Keratinocyte (primary cell): ENCODE results near the gene FAM13C. TPM values are rescaled to one million over a fixed set of nuclear protein-coding genes. Genes with fewer than 3 reads are reported as not detected.

Source experiments
- DNase-seq: peaks from one replicate; pipeline ENCODE4 v3.0.0-alpha.2; 2011; ENCODE audit warnings: low read depth, missing footprints, low spot score
- FAIRE-seq: peaks from 2 replicates; lab custom pipeline; 2011; peaks lifted over from hg19 to GRCh38; lab: Jason Lieb, UNC
- H2AFZ ChIP-seq: 2 replicates; pipeline ENCODE4 v1.6.0; 2012; ENCODE audit warnings: low read length, control low read depth, inconsistent platforms; ENCODE audit not compliant: control insufficient read depth
- H3K27ac ChIP-seq: 2 replicates; pipeline ENCODE4 v1.5.1; 2011; ENCODE audit warnings: low read length; ENCODE audit not compliant: control insufficient read depth, insufficient read depth
- H3K27me3 ChIP-seq: 3 replicates; pipeline ENCODE4 v1.6.0; 2011; ENCODE audit warnings: low read length; ENCODE audit not compliant: control insufficient read depth, insufficient read depth; ENCODE audit errors: extremely low read depth
- H3K36me3 ChIP-seq, 2 experiments: 2 replicates in 1 of 2; 3 replicates in 1 of 2; pipeline ENCODE4 v1.5.1; 2011; ENCODE audit warnings: low read length in 2 of 2, mild to moderate bottlenecking in 1 of 2; ENCODE audit not compliant: control insufficient read depth in 2 of 2, insufficient read depth in 2 of 2; ENCODE audit errors: extremely low read depth in 1 of 2
- H3K4me1 ChIP-seq: 3 replicates; pipeline ENCODE4 v1.5.1; 2011; ENCODE audit warnings: low read length; ENCODE audit not compliant: control insufficient read depth, insufficient read depth; ENCODE audit errors: extremely low read depth
- H3K4me2 ChIP-seq: 3 replicates; pipeline ENCODE4 v1.6.0; 2011; ENCODE audit warnings: low read depth, low read length; ENCODE audit not compliant: control insufficient read depth, insufficient read depth; ENCODE audit errors: extremely low read depth
- H3K4me3 ChIP-seq, 3 experiments: fragments of 200-600 bp in 1 of 3; sonication (generic) in 1 of 3; 2 replicates in 2 of 3; 3 replicates in 1 of 3; pipeline ENCODE4 v1.5.1; 2011 to 2016; ENCODE audit warnings: low read length in 3 of 3, mild to moderate bottlenecking in 3 of 3, control low read depth in 2 of 3, inconsistent platforms in 1 of 3, low read depth in 1 of 3, mixed read lengths in 1 of 3, mixed run types in 1 of 3, moderate library complexity in 1 of 3; ENCODE audit not compliant: control insufficient read depth in 2 of 3, insufficient read depth in 2 of 3; ENCODE audit errors: extremely low read depth in 1 of 3
- H3K79me2 ChIP-seq: 2 replicates; pipeline ENCODE4 v1.6.0; 2012; ENCODE audit warnings: low read length; ENCODE audit not compliant: control insufficient read depth, insufficient read depth
- H3K9ac ChIP-seq: 3 replicates; pipeline ENCODE4 v1.6.0; 2011; ENCODE audit warnings: low read length; ENCODE audit not compliant: control insufficient read depth, insufficient read depth; ENCODE audit errors: extremely low read depth
- H3K9me1 ChIP-seq: 3 replicates; pipeline ENCODE4 v1.6.0; 2011; ENCODE audit warnings: low read length; ENCODE audit not compliant: control insufficient read depth, insufficient read depth; ENCODE audit errors: extremely low read depth
- H3K9me3 ChIP-seq: 2 replicates; pipeline ENCODE4 v1.5.1; 2012; ENCODE audit warnings: low read depth, low read length; ENCODE audit not compliant: control insufficient read depth
- H4K20me1 ChIP-seq: 3 replicates; pipeline ENCODE4 v1.6.0; 2011; ENCODE audit warnings: low read length; ENCODE audit not compliant: control insufficient read depth, insufficient read depth; ENCODE audit errors: extremely low read depth
- EZH2 ChIP-seq: IDR thresholded peaks from one replicate; pipeline ENCODE4 v1.6.1; 2012; ENCODE audit warnings: inconsistent platforms, mild to moderate bottlenecking, low read length, moderate library complexity
- dilution Hi-C: fragments of 300-500 bp; cut with MboI; formaldehyde crosslinking; loops from one replicate; pipeline ENCODE4 v1.7.0; 2020; ENCODE audit warnings: low sequenced_read_pairs; ENCODE audit not compliant: extremely low pct_ligation_motif_present
- polyA plus RNA-seq, 5 experiments: library from polyadenylated mRNA; depleted of rRNA in 3 of 5; stranded (reverse) in 3 of 5; stranded (forward) in 1 of 5; unstranded in 1 of 5; fragments of >200 nt; gene quantifications; 1 replicate in 1 of 5; 2 replicates in 3 of 5; 3 replicates in 1 of 5; pipeline versions ENCODE4 v1.2.1 to v1.2.3, GENCODE V29; 2011 to 2012; ENCODE audit warnings: missing spikeins in 2 of 5, low read depth in 1 of 5, low replicate concordance in 1 of 5
- TF ChIP-seq, protein P1 (sequence below), 3 experiments: IDR thresholded peaks in 1 of 3; conservative IDR thresholded peaks in 1 of 3; optimal IDR thresholded peaks in 1 of 3; 2 replicates in 2 of 3; 3 replicates in 1 of 3; pipeline versions ENCODE3 to v1.5.1; 2011; ENCODE audit warnings: low read length in 3 of 3, mild to moderate bottlenecking in 3 of 3, moderate library complexity in 2 of 3, control low read depth in 1 of 3, inconsistent platforms in 1 of 3; ENCODE audit not compliant: insufficient read depth in 2 of 3; ENCODE audit errors: extremely low read depth in 1 of 3

FAM13C gene
- polyA plus RNA-seq, 1 donor (not counting 4 experiments of a cell fraction or from before 2014, with no cell fraction given), result 0.58 TPM

- Histone ChIP-seq H3K9me3 (no peaks in the 10 kb centered on the region), H4K20me1 (no peaks in the 10 kb centered on the region), H3K79me2 (no peaks in the 10 kb centered on the region), H3K36me3 (no peaks in the 10 kb centered on the region), H3K9me1 (no peaks in the 10 kb centered on the region), H3K4me2 (no peak overlapping the region), H3K4me3 (no peak overlapping the region), H3K4me1 (no peaks in the 10 kb centered on the region), H3K27me3 (no peaks in the 10 kb centered on the region), H2AFZ (no peak overlapping the region), H3K9ac (no peak overlapping the region), H3K27ac (no peak overlapping the region)
- TF ChIP-seq, protein P1, sequence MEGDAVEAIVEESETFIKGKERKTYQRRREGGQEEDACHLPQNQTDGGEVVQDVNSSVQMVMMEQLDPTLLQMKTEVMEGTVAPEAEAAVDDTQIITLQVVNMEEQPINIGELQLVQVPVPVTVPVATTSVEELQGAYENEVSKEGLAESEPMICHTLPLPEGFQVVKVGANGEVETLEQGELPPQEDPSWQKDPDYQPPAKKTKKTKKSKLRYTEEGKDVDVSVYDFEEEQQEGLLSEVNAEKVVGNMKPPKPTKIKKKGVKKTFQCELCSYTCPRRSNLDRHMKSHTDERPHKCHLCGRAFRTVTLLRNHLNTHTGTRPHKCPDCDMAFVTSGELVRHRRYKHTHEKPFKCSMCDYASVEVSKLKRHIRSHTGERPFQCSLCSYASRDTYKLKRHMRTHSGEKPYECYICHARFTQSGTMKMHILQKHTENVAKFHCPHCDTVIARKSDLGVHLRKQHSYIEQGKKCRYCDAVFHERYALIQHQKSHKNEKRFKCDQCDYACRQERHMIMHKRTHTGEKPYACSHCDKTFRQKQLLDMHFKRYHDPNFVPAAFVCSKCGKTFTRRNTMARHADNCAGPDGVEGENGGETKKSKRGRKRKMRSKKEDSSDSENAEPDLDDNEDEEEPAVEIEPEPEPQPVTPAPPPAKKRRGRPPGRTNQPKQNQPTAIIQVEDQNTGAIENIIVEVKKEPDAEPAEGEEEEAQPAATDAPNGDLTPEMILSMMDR (optimal IDR thresholded peaks at IDR 0.05 in 1 of 3, IDR thresholded peaks at IDR 0.05 in 1 of 3, conservative IDR thresholded peaks at IDR 0.05 in 1 of 3; ENCODE audit: extremely low read depth in 1 of 3, insufficient read depth in 2 of 3, low read length in 3 of 3), result no peak
- TF ChIP-seq EZH2, result no peak
- FAIRE-seq, result no peak
- dilution Hi-C loops, result loop anchor here (25.0 kb wide), 1 partner anchor 375 kb away; no protein-coding TSS in a partner anchor
- DNase-seq, result no peak
Measured at GRCh38 chr10:59237775-59238174, 124.6 kb downstream of the FAM13C start.

GRCh38 chr10:59236064-59236697 is 126.2 kb downstream of the FAM13C start:
- H3K36me3 ChIP-seq, result no peaks in the 10 kb centered on the region
- H3K4me3 ChIP-seq, result no peak overlapping the region
- no peaks in the 10 kb centered on the region for H3K9me3 ChIP-seq
- H3K79me2 ChIP-seq, result no peaks in the 10 kb centered on the region
- no peak overlapping the region for H3K9ac ChIP-seq
- no peak overlapping the region for H3K27ac ChIP-seq
- no peak for TF ChIP-seq EZH2
- TF ChIP-seq, protein P1 (optimal IDR thresholded peaks at IDR 0.05 in 1 of 3, IDR thresholded peaks at IDR 0.05 in 1 of 3, conservative IDR thresholded peaks at IDR 0.05 in 1 of 3; ENCODE audit: extremely low read depth in 1 of 3, insufficient read depth in 2 of 3, low read length in 3 of 3), result no peak
- no peak overlapping the region for H3K4me2 ChIP-seq
- no peak for DNase-seq
- no peaks in the 10 kb centered on the region for H3K9me1 ChIP-seq
- no peaks in the 10 kb centered on the region for H4K20me1 ChIP-seq
- no peak overlapping the region for H2AFZ ChIP-seq
- dilution Hi-C loops, result loop anchor here (25.0 kb wide), 1 partner anchor 376 kb away; no protein-coding TSS in a partner anchor
- no peaks in the 10 kb centered on the region for H3K4me1 ChIP-seq
- FAIRE-seq, result no peak
- H3K27me3 ChIP-seq, result no peaks in the 10 kb centered on the region
